ENCODE data around the gene SFI1.

GRCh38 chr22:31578171-31578570 lies 81.8 kb downstream of the SFI1 start:
- no peak for TF ChIP-seq CTCF (conservative IDR thresholded peaks at IDR 0.05; ENCODE audit: low read depth, low read length)
- no peak for TF ChIP-seq POLR2A (IDR thresholded peaks at IDR 0.05; ENCODE audit: low read depth, low read length)
- TF ChIP-seq SMC3 (IDR thresholded peaks at IDR 0.05; ENCODE audit: low read depth, low read length): no peak
- TF ChIP-seq RAD21 (IDR thresholded peaks at IDR 0.05; ENCODE audit: low read length): no peak
- TF ChIP-seq RFX5 (IDR thresholded peaks at IDR 0.05; ENCODE audit: low read depth, low read length): no peak
- TF ChIP-seq BHLHE40 (IDR thresholded peaks at IDR 0.05; ENCODE audit: low read depth, low read length): no peak
- no peak for TF ChIP-seq MAZ (IDR thresholded peaks at IDR 0.05; ENCODE audit: borderline replicate concordance, low read depth, low read length)
- no peak for TF ChIP-seq MXI1 (IDR thresholded peaks at IDR 0.05; ENCODE audit: borderline replicate concordance, low read depth, low read length)

Data from IMR-90 (cell line).